Astrocyte (in vitro differentiated cells and primary cell): ENCODE results near the gene ZNF74.

Source experiments
- EZH2 ChIP-seq: IDR thresholded peaks from 2 replicates; pipeline ENCODE4 v1.6.1; 2012; ENCODE audit warnings: mild to moderate bottlenecking, low read length, inconsistent platforms; ENCODE audit not compliant: insufficient read depth
- TF ChIP-seq, protein P1 (sequence below): IDR thresholded peaks from 2 replicates; pipeline ENCODE4 v1.5.1; 2011; ENCODE audit warnings: low read depth, mild to moderate bottlenecking, inconsistent platforms, low read length, moderate library complexity; ENCODE audit not compliant: insufficient read depth

- TF ChIP-seq, protein P1, sequence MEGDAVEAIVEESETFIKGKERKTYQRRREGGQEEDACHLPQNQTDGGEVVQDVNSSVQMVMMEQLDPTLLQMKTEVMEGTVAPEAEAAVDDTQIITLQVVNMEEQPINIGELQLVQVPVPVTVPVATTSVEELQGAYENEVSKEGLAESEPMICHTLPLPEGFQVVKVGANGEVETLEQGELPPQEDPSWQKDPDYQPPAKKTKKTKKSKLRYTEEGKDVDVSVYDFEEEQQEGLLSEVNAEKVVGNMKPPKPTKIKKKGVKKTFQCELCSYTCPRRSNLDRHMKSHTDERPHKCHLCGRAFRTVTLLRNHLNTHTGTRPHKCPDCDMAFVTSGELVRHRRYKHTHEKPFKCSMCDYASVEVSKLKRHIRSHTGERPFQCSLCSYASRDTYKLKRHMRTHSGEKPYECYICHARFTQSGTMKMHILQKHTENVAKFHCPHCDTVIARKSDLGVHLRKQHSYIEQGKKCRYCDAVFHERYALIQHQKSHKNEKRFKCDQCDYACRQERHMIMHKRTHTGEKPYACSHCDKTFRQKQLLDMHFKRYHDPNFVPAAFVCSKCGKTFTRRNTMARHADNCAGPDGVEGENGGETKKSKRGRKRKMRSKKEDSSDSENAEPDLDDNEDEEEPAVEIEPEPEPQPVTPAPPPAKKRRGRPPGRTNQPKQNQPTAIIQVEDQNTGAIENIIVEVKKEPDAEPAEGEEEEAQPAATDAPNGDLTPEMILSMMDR: no peak
- TF ChIP-seq EZH2: no peak
Measured at GRCh38 chr22:20434264-20434751, 40.4 kb downstream of the ZNF74 start.
